K562 (cell line): ENCODE measurements around the gene ZMIZ1. TPM values are rescaled to one million over a fixed set of nuclear protein-coding genes. Genes with fewer than 3 reads are reported as not detected.

ENCODE experiments used
- FOXO4 ChIP-seq: fragments of 450-650 bp; formaldehyde crosslinking; IDR thresholded peaks from 2 replicates; pipeline ENCODE4 v1.4.0; 2020; ENCODE audit warnings: mild to moderate bottlenecking, moderate library complexity
- IRF2 ChIP-seq: sonication (generic); formaldehyde crosslinking; IDR thresholded peaks from 2 replicates; pipeline ENCODE4 v1.8.1; 2022; ENCODE audit warnings: mild to moderate bottlenecking, missing genetic modification reagents
- KLF6 ChIP-seq: fragments of 250-450 bp; sonication (Bioruptor Pico); IDR thresholded peaks from 2 replicates; pipeline ENCODE4 v1.4.0; 2020; ENCODE audit warnings: mild to moderate bottlenecking, moderate library complexity, borderline replicate concordance
- MAFK ChIP-seq: IDR thresholded peaks from 2 replicates; pipeline ENCODE4 v1.6.1; 2011; ENCODE audit warnings: low read length, improper control_type of control experiment
- MED1 ChIP-seq: sonication (generic); formaldehyde crosslinking; IDR thresholded peaks from 2 replicates; pipeline ENCODE4 v1.8.1; 2023; ENCODE audit warnings: missing genetic modification reagents, borderline replicate concordance
- MYC ChIP-seq, 2 experiments: fragments of 250-450 bp in 1 of 2; sonication (Bioruptor Pico) in 1 of 2; IDR thresholded peaks; 2 replicates each; pipeline versions ENCODE4 v1.5.1 to v1.6.1; 2012 to 2021; ENCODE audit warnings: low read depth in 2 of 2, borderline replicate concordance in 1 of 2, improper control_type of control experiment in 1 of 2, low read length in 1 of 2, mild to moderate bottlenecking in 1 of 2, moderate library complexity in 1 of 2
- NR2C1 ChIP-seq, 2 experiments: fragments of 450-650 bp; IDR thresholded peaks; 2 replicates each; pipeline ENCODE4 v1.6.1; 2017; ENCODE audit warnings: mild to moderate bottlenecking in 2 of 2, antibody characterized with exemption in 1 of 2, inconsistent platforms in 1 of 2, missing compliant biosample characterization in 1 of 2, missing genetic modification characterization in 1 of 2
- RAD21 ChIP-seq, 2 experiments: fragments of 250-450 bp in 1 of 2; fragments of 450-650 bp in 1 of 2; sonication (Bioruptor Pico) in 1 of 2; formaldehyde crosslinking in 1 of 2; IDR thresholded peaks in 1 of 2; conservative IDR thresholded peaks in 1 of 2; 2 replicates each; pipeline versions ENCODE4 v1.4.0 to v1.8.0; 2020 to 2022; ENCODE audit warnings: mild to moderate bottlenecking in 2 of 2, moderate library complexity in 1 of 2
- RUNX1 ChIP-seq: sonication (generic); IDR thresholded peaks from 2 replicates; pipeline ENCODE4 v1.6.1; 2016; ENCODE audit warnings: antibody characterized with exemption, low read depth
- SAP30 ChIP-seq: fragments of 200-600 bp; sonication (generic); IDR thresholded peaks from 2 replicates; pipeline ENCODE4 v1.6.1; 2012; ENCODE audit warnings: borderline replicate concordance, low read depth, mild to moderate bottlenecking, moderate library complexity, low read length, control low read depth, inconsistent platforms; ENCODE audit not compliant: insufficient read depth, poor library complexity, severe bottlenecking
- SMAD2 ChIP-seq: fragments of 150-350 bp; IDR thresholded peaks from 2 replicates; pipeline ENCODE4 v1.6.1; 2014; ENCODE audit warnings: low read depth, mild to moderate bottlenecking, low read length
- SMAD3 ChIP-seq: fragments of 450-650 bp; formaldehyde crosslinking; conservative IDR thresholded peaks from 2 replicates; pipeline ENCODE4 v1.4.0; 2020; ENCODE audit warnings: mild to moderate bottlenecking
- SMARCE1 ChIP-seq: fragments of 450-650 bp; IDR thresholded peaks from 2 replicates; pipeline ENCODE4 v1.7.1; 2016; ENCODE audit warnings: mild to moderate bottlenecking
- TEAD4 ChIP-seq, 2 experiments: sonication (generic) in 1 of 2; formaldehyde crosslinking in 1 of 2; IDR thresholded peaks; 2 replicates each; pipeline versions ENCODE4 v1.6.1 to v1.8.0; 2012 to 2022; ENCODE audit warnings: borderline replicate concordance in 1 of 2, inconsistent platforms in 1 of 2, low read length in 1 of 2, mild to moderate bottlenecking in 1 of 2, missing genetic modification reagents in 1 of 2
- TRIM24 ChIP-seq, 2 experiments: fragments of 450-650 bp; IDR thresholded peaks; 2 replicates each; pipeline ENCODE4 v1.6.1; 2016
- TSC22D4 ChIP-seq: fragments of 450-650 bp; IDR thresholded peaks from 2 replicates; pipeline ENCODE4 v1.6.1; 2016; ENCODE audit warnings: missing genetic modification characterization, missing biosample characterization, control low read depth
- ZNF431 ChIP-seq: sonication (generic); formaldehyde crosslinking; IDR thresholded peaks from 2 replicates; pipeline ENCODE4 v1.8.0; 2022; ENCODE audit warnings: mild to moderate bottlenecking, missing genetic modification reagents
- ZNF586 ChIP-seq: fragments of 450-650 bp; formaldehyde crosslinking; conservative IDR thresholded peaks from 2 replicates; pipeline ENCODE4 v1.4.0; 2020; ENCODE audit warnings: mild to moderate bottlenecking, moderate library complexity
- ZNF717 ChIP-seq: fragments of 250-450 bp; sonication (Bioruptor Pico); IDR thresholded peaks from 2 replicates; pipeline ENCODE4 v1.5.0; 2021
- ZNF76 ChIP-seq: fragments of 250-450 bp; sonication (Bioruptor Pico); IDR thresholded peaks from 2 replicates; pipeline ENCODE4 v1.4.0; 2020; ENCODE audit warnings: mild to moderate bottlenecking, moderate library complexity, borderline replicate concordance
- polyA plus RNA-seq, 8 experiments: library from polyadenylated mRNA; depleted of rRNA in 4 of 8; stranded (reverse) in 5 of 8; unstranded in 3 of 8; fragments of >200 nt; fragmentation: Nextera tagmentation in 2 of 8; fragmentation: Illumina TruSeq in 1 of 8; extraction: Ambion mirVana in 2 of 8; extraction: Trizol in 1 of 8; gene quantifications; 2 replicates each; pipeline versions ENCODE4 v1.2.1 to v1.2.3, GENCODE V29; 2011 to 2014; ENCODE audit warnings: inconsistent platforms in 1 of 8, missing spikeins in 1 of 8
- total RNA-seq, 7 experiments: library from RNA; depleted of rRNA in 6 of 7; stranded (reverse); fragments of >200 nt in 6 of 7; fragmentation: Illumina TruSeq in 2 of 7; extraction: Trizol in 2 of 7; gene quantifications; 2 replicates each; pipeline versions ENCODE4 v1.2.1 to v1.2.3, GENCODE V29; 2011 to 2021; ENCODE audit warnings: low replicate concordance in 1 of 7
- TF ChIP-seq, protein P1 (sequence below): fragments of 250-450 bp; sonication (Bioruptor Pico); IDR thresholded peaks from 2 replicates; pipeline ENCODE4 v1.5.0; 2022; ENCODE audit warnings: mild to moderate bottlenecking
- TF ChIP-seq, protein P2 (sequence below): fragments of 450-650 bp; IDR thresholded peaks from 2 replicates; pipeline ENCODE4 v1.6.1; 2018; ENCODE audit warnings: mild to moderate bottlenecking, low read depth; ENCODE audit not compliant: partially characterized antibody

ZMIZ1 gene
- total and polyA plus RNA-seq, 9 of the 15 experiments (the other 6 are each of a cell fraction or from before 2014, with no cell fraction given), result 1.0 to 37.3 (median 4.3) TPM

GRCh38 chr10:79068562-79069324 is at the start of gene ZMIZ1 (continued):
- TF ChIP-seq TEAD4 (IDR thresholded peaks at IDR 0.05; ENCODE audit: low read length), result peak; percentile 22; the same call in 1 of the 2 replicates
- TF ChIP-seq TEAD4 (CRISPR knock-in tag; IDR thresholded peaks at IDR 0.05; ENCODE audit: borderline replicate concordance), result no peak
- no peak for TF ChIP-seq ZNF586 (CRISPR knock-in tag)
- TF ChIP-seq FOXO4 (CRISPR knock-in tag), result no peak
- TF ChIP-seq TRIM24 (IDR thresholded peaks at IDR 0.05), result no peak
- TF ChIP-seq TSC22D4 (tag), result no peak
- peak; percentile 57 to 71 for TF ChIP-seq RAD21 (CRISPR knock-in tag; conservative IDR thresholded peaks at IDR 0.05 in 1 of 2, IDR thresholded peaks at IDR 0.05 in 1 of 2)
- peak; percentile 53; the same call in 1 of the 2 replicates for TF ChIP-seq MYC (IDR thresholded peaks at IDR 0.05; ENCODE audit: low read depth, low read length)
- TF ChIP-seq MYC (CRISPR knock-in tag; IDR thresholded peaks at IDR 0.05; ENCODE audit: borderline replicate concordance, low read depth), result no peak
- no peak for TF ChIP-seq RUNX1
- no peak for TF ChIP-seq ZNF717 (CRISPR knock-in tag)
- TF ChIP-seq, protein P1, sequence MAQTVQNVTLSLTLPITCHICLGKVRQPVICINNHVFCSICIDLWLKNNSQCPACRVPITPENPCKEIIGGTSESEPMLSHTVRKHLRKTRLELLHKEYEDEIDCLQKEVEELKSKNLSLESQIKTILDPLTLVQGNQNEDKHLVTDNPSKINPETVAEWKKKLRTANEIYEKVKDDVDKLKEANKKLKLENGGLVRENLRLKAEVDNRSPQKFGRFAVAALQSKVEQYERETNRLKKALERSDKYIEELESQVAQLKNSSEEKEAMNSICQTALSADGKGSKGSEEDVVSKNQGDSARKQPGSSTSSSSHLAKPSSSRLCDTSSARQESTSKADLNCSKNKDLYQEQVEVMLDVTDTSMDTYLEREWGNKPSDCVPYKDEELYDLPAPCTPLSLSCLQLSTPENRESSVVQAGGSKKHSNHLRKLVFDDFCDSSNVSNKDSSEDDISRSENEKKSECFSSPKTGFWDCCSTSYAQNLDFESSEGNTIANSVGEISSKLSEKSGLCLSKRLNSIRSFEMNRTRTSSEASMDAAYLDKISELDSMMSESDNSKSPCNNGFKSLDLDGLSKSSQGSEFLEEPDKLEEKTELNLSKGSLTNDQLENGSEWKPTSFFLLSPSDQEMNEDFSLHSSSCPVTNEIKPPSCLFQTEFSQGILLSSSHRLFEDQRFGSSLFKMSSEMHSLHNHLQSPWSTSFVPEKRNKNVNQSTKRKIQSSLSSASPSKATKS, result no peak
- TF ChIP-seq KLF6 (CRISPR knock-in tag), result no peak
- TF ChIP-seq SMARCE1, result peak; percentile 52; the same call in 1 of the 2 replicates
- no peak for TF ChIP-seq SAP30
- no peak for TF ChIP-seq SMAD3
- TF ChIP-seq IRF2 (CRISPR knock-in tag), result no peak
- TF ChIP-seq ZNF76 (CRISPR knock-in tag), result no peak
- TF ChIP-seq, protein P2, sequence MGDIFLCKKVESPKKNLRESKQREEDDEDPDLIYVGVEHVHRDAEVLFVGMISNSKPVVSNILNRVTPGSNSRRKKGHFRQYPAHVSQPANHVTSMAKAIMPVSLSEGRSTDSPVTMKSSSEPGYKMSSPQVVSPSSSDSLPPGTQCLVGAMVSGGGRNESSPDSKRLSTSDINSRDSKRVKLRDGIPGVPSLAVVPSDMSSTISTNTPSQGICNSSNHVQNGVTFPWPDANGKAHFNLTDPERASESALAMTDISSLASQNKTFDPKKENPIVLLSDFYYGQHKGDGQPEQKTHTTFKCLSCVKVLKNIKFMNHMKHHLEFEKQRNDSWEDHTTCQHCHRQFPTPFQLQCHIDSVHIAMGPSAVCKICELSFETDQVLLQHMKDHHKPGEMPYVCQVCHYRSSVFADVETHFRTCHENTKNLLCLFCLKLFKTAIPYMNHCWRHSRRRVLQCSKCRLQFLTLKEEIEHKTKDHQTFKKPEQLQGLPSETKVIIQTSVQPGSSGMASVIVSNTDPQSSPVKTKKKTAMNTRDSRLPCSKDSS, result no peak
- TF ChIP-seq SMAD2, result no peak
- TF ChIP-seq NR2C1 (IDR thresholded peaks at IDR 0.05), result no peak
- TF ChIP-seq NR2C1 (tag; IDR thresholded peaks at IDR 0.05), result no peak
- no peak for TF ChIP-seq MAFK
- no peak for TF ChIP-seq MED1 (CRISPR knock-in tag)
- TF ChIP-seq ZNF431 (CRISPR knock-in tag), result no peak
